Ishikawa (cell line): Measurements from ENCODE around the gene FMNL2.

Experiments used
- CEBPB ChIP-seq: IDR thresholded peaks from 2 replicates; pipeline ENCODE4 v1.6.1; 2012
- CREB1 ChIP-seq: IDR thresholded peaks from 2 replicates; pipeline ENCODE4 v1.6.1; 2012; ENCODE audit warnings: low read depth
- EGR1 ChIP-seq: IDR thresholded peaks from 2 replicates; pipeline ENCODE4 v1.6.1; 2012
- EP300 ChIP-seq: IDR thresholded peaks from 2 replicates; pipeline ENCODE4 v1.6.1; 2012; ENCODE audit warnings: borderline replicate concordance
- FOXM1 ChIP-seq: IDR thresholded peaks from 2 replicates; pipeline ENCODE4 v1.6.1; 2012; ENCODE audit warnings: low read depth, borderline replicate concordance
- NFIC ChIP-seq: IDR thresholded peaks from 2 replicates; pipeline ENCODE4 v1.6.1; 2012
- RAD21 ChIP-seq: IDR thresholded peaks from 2 replicates; pipeline ENCODE4 v1.6.1; 2012; ENCODE audit warnings: low read depth
- REST ChIP-seq: IDR thresholded peaks from 2 replicates; pipeline ENCODE4 v1.6.1; 2012; ENCODE audit warnings: low read depth, mild to moderate bottlenecking
- TAF1 ChIP-seq: IDR thresholded peaks from 2 replicates; pipeline ENCODE4 v1.6.1; 2012; ENCODE audit warnings: low read depth, mild to moderate bottlenecking
- TCF12 ChIP-seq: IDR thresholded peaks from 2 replicates; pipeline ENCODE4 v1.6.1; 2012; ENCODE audit warnings: low read depth
- TEAD4 ChIP-seq: IDR thresholded peaks from 2 replicates; pipeline ENCODE4 v1.6.1; 2012
- USF1 ChIP-seq: IDR thresholded peaks from 2 replicates; pipeline ENCODE4 v1.6.1; 2012
- YY1 ChIP-seq: IDR thresholded peaks from 2 replicates; pipeline ENCODE4 v1.6.1; 2012; ENCODE audit warnings: low read depth
- ZBTB7A ChIP-seq: IDR thresholded peaks from 2 replicates; pipeline ENCODE4 v1.6.1; 2012; ENCODE audit warnings: low read depth
- TF ChIP-seq, protein P1 (sequence below): IDR thresholded peaks from 2 replicates; pipeline ENCODE4 v1.6.1; 2012

Gene FMNL2

DNA sequence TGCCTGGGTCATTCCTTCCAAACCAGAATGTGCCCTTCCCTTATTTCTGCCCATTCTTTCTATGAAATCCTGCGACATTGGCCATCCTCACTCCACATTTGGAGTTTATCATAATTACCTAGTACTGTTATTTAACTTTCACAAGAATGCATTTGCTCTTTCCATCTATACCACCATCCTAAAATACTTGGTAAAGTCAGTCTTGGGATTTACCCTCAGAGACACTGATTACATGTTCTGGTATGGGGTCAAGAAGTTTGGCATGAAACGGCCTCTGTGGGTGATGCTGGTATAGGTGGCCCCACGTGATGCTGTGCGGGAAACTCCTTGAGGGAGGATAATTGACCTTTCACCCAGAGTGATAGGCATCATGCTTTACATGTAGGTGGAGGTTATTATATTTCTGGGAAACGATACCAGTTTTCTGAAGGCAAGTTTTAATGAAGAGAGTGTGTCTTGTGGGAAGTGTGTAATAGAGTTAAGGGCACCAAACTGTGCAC is 123.5 kb downstream of the FMNL2 start:
- TF ChIP-seq EP300 (no peak), RAD21 (no peak), NFIC (no peak), TCF12 (no peak)

GRCh38 chr2:152459091-152459490 is 124.1 kb downstream of the FMNL2 start:
- TF ChIP-seq REST (no peak), CEBPB (no peak), YY1 (no peak), EGR1 (no peak), FOXM1 (no peak), RAD21 (no peak), USF1 (no peak), CREB1 (no peak), ZBTB7A (no peak), TEAD4 (no peak)

DNA sequence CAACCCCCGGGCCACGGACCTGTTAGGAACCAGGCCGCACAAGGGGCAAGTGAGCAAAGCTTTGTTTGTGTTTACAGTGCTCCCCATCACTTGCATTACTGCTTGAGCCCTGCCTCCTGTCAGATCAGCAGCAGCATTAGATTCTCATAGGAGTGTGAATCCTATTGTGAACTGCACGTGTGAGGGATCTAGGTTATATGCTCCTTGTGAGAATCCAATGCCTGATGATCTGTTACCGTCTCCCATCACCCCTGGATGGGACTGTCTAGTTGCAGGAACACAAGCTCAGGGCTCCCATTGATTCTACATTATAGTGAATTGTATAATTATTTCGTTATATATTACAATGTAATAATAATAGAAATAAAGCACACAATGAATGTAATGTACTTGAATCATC is 125.6 kb downstream of the FMNL2 start:
- TF ChIP-seq TEAD4 (no peak), CREB1 (no peak), FOXM1 (no peak), NFIC (no peak), TAF1 (no peak), RAD21 (no peak), CEBPB (no peak), REST (no peak), TCF12 (no peak), ZBTB7A (no peak), YY1 (no peak)

DNA sequence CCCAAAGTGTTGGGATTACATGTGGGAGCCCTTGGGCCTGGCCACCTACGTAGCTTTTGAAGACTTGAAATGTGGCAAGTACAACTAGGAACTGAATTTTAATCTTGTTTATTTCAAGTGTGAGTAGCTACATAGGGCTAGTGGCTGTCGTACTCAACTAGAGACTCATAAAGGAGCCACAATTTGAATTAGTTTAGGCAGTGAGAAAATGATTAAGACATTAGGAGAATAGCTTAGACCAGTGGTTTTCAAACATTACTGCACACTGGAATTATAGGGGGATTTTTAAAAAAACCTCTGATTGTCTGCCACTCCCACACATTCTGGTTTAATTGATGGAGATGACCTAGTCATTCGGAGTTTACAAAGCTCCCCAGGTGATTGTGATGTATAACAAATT is 127.1 kb downstream of the FMNL2 start:
- TF ChIP-seq, protein P1, sequence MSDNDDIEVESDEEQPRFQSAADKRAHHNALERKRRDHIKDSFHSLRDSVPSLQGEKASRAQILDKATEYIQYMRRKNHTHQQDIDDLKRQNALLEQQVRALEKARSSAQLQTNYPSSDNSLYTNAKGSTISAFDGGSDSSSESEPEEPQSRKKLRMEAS: no peak
- no peak for TF ChIP-seq YY1
- TF ChIP-seq FOXM1: no peak
- TF ChIP-seq TCF12: no peak
- TF ChIP-seq EGR1: no peak
- TF ChIP-seq NFIC: no peak
- no peak for TF ChIP-seq CEBPB
- TF ChIP-seq CREB1: no peak
- no peak for TF ChIP-seq EP300
- TF ChIP-seq ZBTB7A: no peak
- no peak for TF ChIP-seq RAD21
- TF ChIP-seq TAF1: no peak
- TF ChIP-seq USF1: no peak
- no peak for TF ChIP-seq TEAD4
- TF ChIP-seq REST: no peak

- no peak for TF ChIP-seq NFIC
These were observed 127.8 kb downstream of the FMNL2 start for GRCh38 chr2:152462779-152463178.

DNA sequence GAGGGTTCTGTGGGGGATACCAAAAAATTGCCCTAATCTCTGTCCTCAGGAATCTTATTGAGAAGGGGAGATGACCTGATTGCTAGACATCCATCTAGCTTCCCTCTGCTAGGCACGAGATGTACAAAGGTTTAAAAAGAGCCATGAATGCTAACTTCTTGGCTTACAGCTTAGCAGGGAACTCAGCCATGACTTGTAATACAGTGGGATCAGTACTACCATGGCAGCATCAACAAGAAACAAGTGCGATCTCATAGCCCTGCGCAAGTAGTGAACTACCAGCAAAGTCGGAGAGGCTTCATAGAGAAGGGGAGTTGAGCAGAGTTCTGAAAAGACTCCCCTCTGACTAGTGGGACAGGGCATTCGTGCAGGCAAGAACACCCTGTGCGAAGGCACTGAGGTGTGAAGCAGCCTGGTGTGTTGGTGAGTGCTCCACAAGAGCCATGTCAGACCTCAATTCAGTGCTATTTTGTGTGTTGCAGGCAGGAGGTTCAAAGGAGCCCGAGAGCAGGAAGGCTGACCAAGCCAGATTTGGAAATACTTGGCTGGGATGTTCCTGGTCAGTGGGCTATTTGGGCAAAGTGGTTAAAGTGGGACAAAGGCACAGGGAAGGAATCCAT is 130.0 kb downstream of the FMNL2 start:
- TF ChIP-seq FOXM1 (no peak), ZBTB7A (no peak), YY1 (no peak), RAD21 (no peak), USF1 (no peak), TEAD4 (no peak), EP300 (no peak), TCF12 (no peak)
